GM12878 (cell line): ENCODE results near the gene TES.

Experiments
- CBX5 ChIP-seq: sonication (generic); IDR thresholded peaks from 2 replicates; pipeline ENCODE4 v1.6.1; 2016; ENCODE audit warnings: low read depth, moderate library complexity, mild to moderate bottlenecking, inconsistent platforms
- SUPT20H ChIP-seq: IDR thresholded peaks from 2 replicates; pipeline ENCODE4 v1.6.1; 2011; ENCODE audit warnings: low read depth, mild to moderate bottlenecking, low read length, moderate library complexity, borderline replicate concordance; ENCODE audit not compliant: control insufficient read depth
- TF ChIP-seq, protein P1 (sequence below): IDR thresholded peaks from 2 replicates; pipeline ENCODE4 v1.6.1; 2011; ENCODE audit warnings: mild to moderate bottlenecking, low read depth, low read length, moderate library complexity; ENCODE audit not compliant: insufficient replicate concordance
- TF ChIP-seq, protein P2 (sequence below), 3 experiments: IDR thresholded peaks in 2 of 3; conservative IDR thresholded peaks in 1 of 3; 2 replicates each; pipeline ENCODE4 v1.5.1; 2011; ENCODE audit warnings: low read depth in 3 of 3, low read length in 3 of 3, mild to moderate bottlenecking in 3 of 3, control low read depth in 2 of 3, moderate library complexity in 2 of 3, inconsistent platforms in 1 of 3, mixed read lengths in 1 of 3; ENCODE audit not compliant: control insufficient read depth in 2 of 3, insufficient read depth in 1 of 3; ENCODE audit errors: extremely low read depth in 1 of 3
- TF ChIP-seq, protein P3 (sequence below): IDR thresholded peaks from 2 replicates; pipeline ENCODE4 v1.6.1; 2012; ENCODE audit warnings: low read depth, low read length, improper control_type of control experiment

DNA sequence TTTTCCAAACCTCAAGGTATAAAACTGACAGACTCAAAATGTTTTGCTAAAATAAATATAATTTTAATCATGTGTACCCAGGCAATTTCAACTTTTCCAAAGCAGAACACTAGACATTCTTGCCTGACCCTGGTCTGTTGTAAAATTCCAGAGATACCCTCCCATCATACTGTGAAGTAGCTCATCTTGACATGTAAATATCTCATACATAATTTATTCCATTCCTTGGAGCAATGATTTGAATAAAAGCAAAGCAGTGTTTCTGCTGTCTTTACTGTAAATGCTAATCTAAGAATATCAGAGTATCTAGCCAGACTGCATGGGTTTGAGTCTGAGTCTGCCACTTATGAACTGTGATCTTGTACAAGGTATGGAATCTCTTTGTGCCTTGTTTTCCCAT lies 68.9 kb downstream of the TES start:
- TF ChIP-seq CBX5 (no peak), SUPT20H (no peak)
- TF ChIP-seq, protein P1, sequence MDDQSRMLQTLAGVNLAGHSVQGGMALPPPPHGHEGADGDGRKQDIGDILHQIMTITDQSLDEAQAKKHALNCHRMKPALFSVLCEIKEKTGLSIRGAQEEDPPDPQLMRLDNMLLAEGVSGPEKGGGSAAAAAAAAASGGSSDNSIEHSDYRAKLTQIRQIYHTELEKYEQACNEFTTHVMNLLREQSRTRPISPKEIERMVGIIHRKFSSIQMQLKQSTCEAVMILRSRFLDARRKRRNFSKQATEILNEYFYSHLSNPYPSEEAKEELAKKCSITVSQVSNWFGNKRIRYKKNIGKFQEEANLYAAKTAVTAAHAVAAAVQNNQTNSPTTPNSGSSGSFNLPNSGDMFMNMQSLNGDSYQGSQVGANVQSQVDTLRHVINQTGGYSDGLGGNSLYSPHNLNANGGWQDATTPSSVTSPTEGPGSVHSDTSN, result no peak
- TF ChIP-seq, protein P2, sequence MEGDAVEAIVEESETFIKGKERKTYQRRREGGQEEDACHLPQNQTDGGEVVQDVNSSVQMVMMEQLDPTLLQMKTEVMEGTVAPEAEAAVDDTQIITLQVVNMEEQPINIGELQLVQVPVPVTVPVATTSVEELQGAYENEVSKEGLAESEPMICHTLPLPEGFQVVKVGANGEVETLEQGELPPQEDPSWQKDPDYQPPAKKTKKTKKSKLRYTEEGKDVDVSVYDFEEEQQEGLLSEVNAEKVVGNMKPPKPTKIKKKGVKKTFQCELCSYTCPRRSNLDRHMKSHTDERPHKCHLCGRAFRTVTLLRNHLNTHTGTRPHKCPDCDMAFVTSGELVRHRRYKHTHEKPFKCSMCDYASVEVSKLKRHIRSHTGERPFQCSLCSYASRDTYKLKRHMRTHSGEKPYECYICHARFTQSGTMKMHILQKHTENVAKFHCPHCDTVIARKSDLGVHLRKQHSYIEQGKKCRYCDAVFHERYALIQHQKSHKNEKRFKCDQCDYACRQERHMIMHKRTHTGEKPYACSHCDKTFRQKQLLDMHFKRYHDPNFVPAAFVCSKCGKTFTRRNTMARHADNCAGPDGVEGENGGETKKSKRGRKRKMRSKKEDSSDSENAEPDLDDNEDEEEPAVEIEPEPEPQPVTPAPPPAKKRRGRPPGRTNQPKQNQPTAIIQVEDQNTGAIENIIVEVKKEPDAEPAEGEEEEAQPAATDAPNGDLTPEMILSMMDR (IDR thresholded peaks at IDR 0.05 in 2 of 3, conservative IDR thresholded peaks at IDR 0.05 in 1 of 3; ENCODE audit: control insufficient read depth in 2 of 3, extremely low read depth in 1 of 3, insufficient read depth in 1 of 3, low read depth in 3 of 3, low read length in 3 of 3), result no peak
- TF ChIP-seq, protein P3, sequence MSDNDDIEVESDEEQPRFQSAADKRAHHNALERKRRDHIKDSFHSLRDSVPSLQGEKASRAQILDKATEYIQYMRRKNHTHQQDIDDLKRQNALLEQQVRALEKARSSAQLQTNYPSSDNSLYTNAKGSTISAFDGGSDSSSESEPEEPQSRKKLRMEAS, result no peak
